HUES64 (cell line): ENCODE measurements around the gene IL21.
"Not testable (repeated sequence)": the region's sequence is repeated elsewhere in the genome, so short reads cannot be mapped to it uniquely, and the experiment has no call there.

ENCODE experiments used
- H3K27ac ChIP-seq: 2 replicates; pipeline ENCODE4 v1.7.0; 2013; ENCODE audit warnings: low read depth, low read length, inconsistent platforms
- H3K27me3 ChIP-seq: 2 replicates; pipeline ENCODE4 v1.6.1; 2013; ENCODE audit warnings: mild to moderate bottlenecking, low read length; ENCODE audit not compliant: insufficient read depth
- H3K36me3 ChIP-seq: 2 replicates; pipeline ENCODE4 v1.6.1; 2013; ENCODE audit warnings: mild to moderate bottlenecking, low read length; ENCODE audit not compliant: insufficient read depth
- H3K4me1 ChIP-seq: 2 replicates; pipeline ENCODE4 v1.6.1; 2013; ENCODE audit warnings: mild to moderate bottlenecking, low read length, moderate library complexity; ENCODE audit not compliant: insufficient read depth
- H3K4me3 ChIP-seq: 2 replicates; pipeline ENCODE4 v1.5.1; 2013; ENCODE audit warnings: mild to moderate bottlenecking, low read length, moderate library complexity
- H3K9ac ChIP-seq: 2 replicates; pipeline ENCODE4 v1.6.1; 2013; ENCODE audit warnings: mild to moderate bottlenecking, low read depth, low read length
- H3K9me3 ChIP-seq: 2 replicates; pipeline ENCODE4 v1.6.1; 2013; ENCODE audit warnings: low read depth, low read length; ENCODE audit not compliant: insufficient read depth
- WGBS: fragments of 150-250, 120-280 bp; methylation state at CpG from one replicate; pipeline ENCODE4 v1.1.7; 2013; ENCODE audit warnings: missing lambda C conversion rate; 5-methylcytosine and 5-hydroxymethylcytosine counted together

IL21 gene

DNA sequence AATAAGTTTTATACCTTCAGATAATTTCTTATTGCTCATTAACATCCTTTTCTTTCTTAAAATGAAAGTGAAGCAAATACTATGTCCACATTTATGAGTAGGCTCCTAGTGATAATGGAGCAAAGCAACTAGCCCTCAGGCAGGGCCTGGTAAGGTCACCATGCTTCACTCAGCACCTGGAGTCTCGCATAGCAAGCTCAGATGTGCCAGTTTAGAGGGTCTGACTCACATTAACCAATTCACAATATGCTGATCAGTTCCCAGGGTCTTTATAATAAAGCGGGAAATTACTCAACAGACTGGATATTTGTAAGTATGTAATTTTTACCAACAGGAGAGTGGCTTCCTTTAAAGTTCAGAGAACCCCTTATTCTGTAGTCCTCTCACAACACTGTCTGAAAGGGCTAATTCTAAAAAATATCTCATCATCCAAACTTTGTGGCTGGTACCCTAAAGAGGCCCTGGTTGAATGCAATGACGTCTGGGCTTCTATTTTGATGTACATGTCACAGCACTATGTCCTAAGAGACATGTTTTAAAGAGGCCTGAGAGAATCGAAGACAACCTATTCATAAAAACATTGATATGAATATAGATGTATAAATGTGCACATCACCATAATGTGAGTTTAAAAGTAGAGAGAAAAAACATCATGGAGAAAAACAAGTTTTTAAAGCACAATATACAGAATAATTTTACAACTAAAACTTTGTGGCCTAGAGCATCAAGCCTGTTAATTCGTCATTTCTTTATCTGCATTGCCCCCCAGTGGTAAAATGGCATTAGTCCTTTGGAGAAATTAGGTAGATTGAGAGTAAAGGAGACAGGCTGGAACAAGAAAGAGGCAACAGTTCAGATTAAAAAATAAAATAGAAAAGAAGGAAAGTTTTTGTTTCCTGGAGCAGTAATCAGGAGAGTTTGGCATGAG, 44.3 kb downstream of the IL21 start:
- H3K4me1 ChIP-seq, result no peaks in the 10 kb centered on the region
- 55% methylated on average over 3 of the region's 5 CpGs for WGBS

DNA sequence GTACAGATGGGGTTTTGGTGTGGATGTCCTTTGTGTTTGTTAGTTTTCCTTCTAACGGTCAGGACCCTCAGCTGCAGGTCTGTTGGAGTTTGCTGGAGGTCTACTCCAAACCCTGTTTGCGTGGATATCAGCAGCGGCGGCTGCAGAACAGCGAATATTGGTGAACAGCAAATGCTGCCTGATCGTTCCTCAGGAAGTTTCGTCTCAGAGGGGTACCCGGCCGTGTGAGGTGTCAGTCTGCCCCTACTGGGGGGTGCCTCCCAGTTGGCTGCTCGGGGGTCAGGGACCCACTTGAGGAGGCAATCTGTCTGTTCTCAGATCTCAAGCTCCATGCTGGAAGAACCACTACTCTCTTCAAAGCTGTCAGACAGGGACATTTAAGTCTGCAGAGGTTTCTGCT, 46.5 kb downstream of the IL21 start:
- 95% methylated on average over 10 of the region's 10 CpGs for WGBS
- H3K36me3 ChIP-seq, H3K27ac ChIP-seq, H3K9ac ChIP-seq, H3K4me3 ChIP-seq, H3K4me1 ChIP-seq, H3K27me3 ChIP-seq: not testable (repeated sequence)
- H3K9me3 ChIP-seq, result peaks cover 13% of the 10 kb centered on the region

More for the DNA sequence above, 44.3 kb downstream of the IL21 start:
- Histone ChIP-seq H3K9ac (no peak overlapping the region), H3K27me3 (no peaks in the 10 kb centered on the region), H3K9me3 (peaks cover 13% of the 10 kb centered on the region), H3K36me3 (no peaks in the 10 kb centered on the region), H3K4me3 (no peak overlapping the region), H3K27ac (no peak overlapping the region)

DNA sequence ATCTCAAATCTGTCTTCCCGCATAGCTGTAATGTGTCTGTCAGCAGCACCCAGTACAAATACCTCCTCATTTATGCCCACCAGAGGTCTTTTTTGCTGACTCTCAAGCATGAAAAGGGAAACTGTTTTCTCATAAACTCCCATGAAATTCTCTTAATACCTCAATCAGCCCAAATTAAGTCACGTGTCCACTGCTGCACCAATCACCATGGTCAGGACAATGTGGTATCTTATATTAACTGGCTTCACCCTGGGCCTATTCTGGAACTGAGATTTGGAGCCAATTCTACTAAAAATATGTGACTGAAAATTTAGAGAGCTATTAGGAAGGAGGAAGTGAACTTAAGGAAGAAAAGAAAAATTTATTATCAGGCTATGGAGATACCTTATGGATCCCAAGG, 58.4 kb downstream of the IL21 start:
- H3K27ac ChIP-seq, result no peak overlapping the region
- no peaks in the 10 kb centered on the region for H3K27me3 ChIP-seq
- H3K36me3 ChIP-seq, result no peaks in the 10 kb centered on the region
- no peak overlapping the region for H3K4me3 ChIP-seq
- WGBS, result 98% methylated on average over 2 of the region's 2 CpGs
- no peak overlapping the region for H3K9ac ChIP-seq
- peaks cover 5% of the 10 kb centered on the region; the same call in 1 of the 2 replicates for H3K4me1 ChIP-seq
- no peaks in the 10 kb centered on the region for H3K9me3 ChIP-seq
